DMS153 treated with DMSO at 0.1 percent for 48 hours (cell line): ENCODE data around the gene RASA3.
"Not testable (repeated sequence)": the region's sequence is repeated elsewhere in the genome, so short reads cannot be mapped to it uniquely, and the experiment has no call there.

ENCODE experiments used
- DNase-seq: peaks from one replicate; lab custom pipeline; 2025; ENCODE audit not compliant: unreplicated experiment; lab: John Stamatoyannopoulos, UW

RASA3 gene

GRCh38 chr13:114103289-114103621 lies 29.2 kb downstream of the RASA3 start:
- DNase-seq: not testable (repeated sequence)

GRCh38 chr13:114102521-114103288 lies 29.7 kb downstream of the RASA3 start:
- DNase-seq: no peak

GRCh38 chr13:114102131-114102520 lies 30.3 kb downstream of the RASA3 start:
- no peak for DNase-seq

GRCh38 chr13:114101358-114102130 lies 30.9 kb downstream of the RASA3 start:
- DNase-seq: no peak

- peak; percentile 13 for DNase-seq
These were observed 31.7 kb downstream of the RASA3 start for GRCh38 chr13:114100446-114101357.

GRCh38 chr13:114099918-114100445 lies 32.4 kb downstream of the RASA3 start:
- DNase-seq: peak; percentile 75

- no peak for DNase-seq
These were observed 33.2 kb downstream of the RASA3 start for GRCh38 chr13:114099191-114099590.

- not testable (repeated sequence) for DNase-seq
These were observed 33.8 kb downstream of the RASA3 start for GRCh38 chr13:114098689-114099056.

GRCh38 chr13:114097893-114098688 lies 34.3 kb downstream of the RASA3 start:
- DNase-seq: no peak

GRCh38 chr13:114097212-114097892 lies 35.1 kb downstream of the RASA3 start:
- no peak for DNase-seq

- DNase-seq: no peak
These were observed 35.6 kb downstream of the RASA3 start for GRCh38 chr13:114096811-114097211.

GRCh38 chr13:114096031-114096485 lies 36.4 kb downstream of the RASA3 start:
- no peak for DNase-seq

- DNase-seq: no peak
These were observed 36.9 kb downstream of the RASA3 start for GRCh38 chr13:114095486-114095885.

- no peak for DNase-seq
These were observed 39.3 kb downstream of the RASA3 start for GRCh38 chr13:114093118-114093517.

- no peak for DNase-seq
These were observed 40.0 kb downstream of the RASA3 start for GRCh38 chr13:114092468-114092867.

GRCh38 chr13:114090476-114090875 lies 41.9 kb downstream of the RASA3 start:
- no peak for DNase-seq

GRCh38 chr13:114089751-114090400 lies 42.5 kb downstream of the RASA3 start:
- no peak for DNase-seq

- DNase-seq: no peak
These were observed 43.1 kb downstream of the RASA3 start for GRCh38 chr13:114089341-114089740.

- DNase-seq: no peak
These were observed 43.6 kb downstream of the RASA3 start for GRCh38 chr13:114088863-114089262.
